CD1c-positive myeloid dendritic cell (primary cell): ENCODE data around the gene PRKN.

Source experiments
- DNase-seq: peaks from one replicate; pipeline ENCODE4 v3.0.0-alpha.2; 2016; ENCODE audit errors: extremely low spot score

Gene PRKN

GRCh38 chr6:161608771-161609170 lies 1118.8 kb downstream of the PRKN start:
- no peak for DNase-seq

GRCh38 chr6:161607696-161608297 lies 1119.8 kb downstream of the PRKN start:
- no peak for DNase-seq

- no peak for DNase-seq
Measured at GRCh38 chr6:161602359-161602758, 1125.2 kb downstream of the PRKN start.

- no peak for DNase-seq
Measured at GRCh38 chr6:161598896-161599295, 1128.7 kb downstream of the PRKN start.

DNA sequence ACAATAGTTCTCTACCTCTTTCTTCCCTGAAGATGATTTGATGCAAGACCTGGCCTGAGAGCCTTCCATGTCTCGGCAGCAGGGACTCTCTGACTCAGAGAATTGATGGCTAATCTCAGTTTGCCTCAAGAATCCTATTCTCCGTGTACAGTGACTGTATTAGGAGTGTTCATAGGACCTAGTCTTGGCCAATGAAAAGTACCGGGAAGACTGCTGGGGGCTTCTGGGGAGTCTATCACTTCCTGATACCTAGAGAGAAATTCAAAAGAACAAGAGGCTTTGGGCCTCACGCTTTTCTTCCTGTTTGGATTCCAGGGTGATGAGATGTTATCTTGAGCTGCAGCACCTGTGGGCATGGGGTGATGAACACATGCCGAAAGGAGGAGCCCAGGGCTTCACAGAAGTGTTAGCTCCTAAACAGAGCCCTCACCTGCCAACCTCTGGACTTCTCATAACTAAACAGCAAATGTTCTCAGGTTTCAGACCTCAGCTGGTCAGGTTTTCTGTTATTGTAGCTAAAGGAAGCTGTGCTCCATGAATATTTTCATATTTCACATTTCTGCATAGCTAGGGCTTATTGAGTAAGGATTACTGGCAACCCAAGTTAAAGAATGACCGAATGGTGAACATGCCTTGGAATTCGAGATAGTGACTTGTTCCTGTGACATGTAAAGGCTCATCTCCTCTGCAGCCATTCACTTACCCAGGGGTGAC lies 1130.6 kb downstream of the PRKN start:
- DNase-seq = no peak

GRCh38 chr6:161594412-161594811 lies 1133.2 kb downstream of the PRKN start:
- no peak for DNase-seq

DNA sequence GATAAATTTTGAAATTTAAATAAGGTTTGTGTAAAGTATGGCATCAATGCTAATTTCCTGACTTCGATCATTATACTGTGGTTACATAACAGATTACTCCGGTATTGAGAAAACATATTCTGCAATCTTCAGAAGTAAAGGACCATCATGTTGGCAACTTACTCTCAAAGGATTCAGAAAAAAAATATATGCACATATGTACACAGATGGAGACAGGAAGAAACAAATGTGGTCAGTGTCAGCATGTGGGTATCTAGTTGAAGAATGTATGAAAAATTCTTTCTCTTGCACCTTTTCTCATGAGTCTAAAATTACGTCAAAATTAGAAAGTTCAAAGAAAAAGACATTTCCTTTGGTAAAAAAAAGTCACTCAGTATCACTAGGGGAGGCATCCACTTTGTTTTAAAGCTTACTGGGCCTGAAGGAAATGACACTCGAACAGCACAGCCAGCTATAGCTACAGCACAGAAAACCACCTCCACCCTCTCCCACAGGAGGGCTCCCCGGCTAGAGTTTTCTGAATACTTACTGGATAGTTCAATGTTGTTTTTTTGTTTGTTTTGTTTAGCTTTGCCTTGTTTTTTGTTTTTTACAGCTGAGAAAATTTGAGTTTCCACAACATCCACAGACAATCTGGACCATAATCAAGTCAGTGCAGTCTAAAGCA lies 1136.5 kb downstream of the PRKN start:
- no peak for DNase-seq

DNA sequence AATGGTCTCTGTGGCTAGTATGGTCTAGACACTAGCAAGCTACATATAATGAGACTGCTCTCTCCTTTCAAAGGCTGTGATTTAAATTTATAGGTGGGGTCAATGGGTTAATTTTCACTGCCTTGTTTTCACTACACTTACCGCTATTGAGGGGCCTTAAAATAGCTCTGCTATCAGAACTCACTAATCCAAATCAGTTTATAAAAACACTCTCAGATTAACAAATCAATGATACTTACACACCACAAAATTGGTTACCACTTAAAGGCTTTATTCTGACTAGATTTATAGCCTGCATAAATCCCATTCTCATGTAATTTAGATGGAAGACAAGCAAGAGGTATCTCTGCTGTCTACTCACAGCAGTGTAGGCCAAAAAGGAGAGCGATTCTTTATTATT lies 1140.7 kb downstream of the PRKN start:
- DNase-seq = no peak

GRCh38 chr6:161584621-161585340 lies 1142.8 kb downstream of the PRKN start:
- DNase-seq = no peak

DNA sequence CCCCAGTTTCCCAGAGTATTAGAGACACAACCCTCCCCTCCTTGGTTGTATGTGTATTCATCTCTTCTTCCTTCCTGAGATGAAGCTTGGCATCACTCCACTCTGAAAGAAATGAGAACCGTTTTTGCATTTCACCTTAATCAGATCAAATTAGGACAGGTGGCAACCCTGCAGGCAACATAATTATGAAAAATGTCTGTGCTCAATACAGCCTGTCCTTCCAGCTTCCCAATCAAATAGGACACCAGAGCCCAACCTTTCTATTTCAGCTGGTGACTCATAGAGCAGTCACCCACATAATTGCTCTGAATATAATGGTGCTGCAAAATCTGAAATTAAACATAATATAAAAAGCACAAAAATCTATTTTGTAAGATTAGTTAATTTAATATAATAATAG lies 1143.5 kb downstream of the PRKN start:
- no peak for DNase-seq

DNA sequence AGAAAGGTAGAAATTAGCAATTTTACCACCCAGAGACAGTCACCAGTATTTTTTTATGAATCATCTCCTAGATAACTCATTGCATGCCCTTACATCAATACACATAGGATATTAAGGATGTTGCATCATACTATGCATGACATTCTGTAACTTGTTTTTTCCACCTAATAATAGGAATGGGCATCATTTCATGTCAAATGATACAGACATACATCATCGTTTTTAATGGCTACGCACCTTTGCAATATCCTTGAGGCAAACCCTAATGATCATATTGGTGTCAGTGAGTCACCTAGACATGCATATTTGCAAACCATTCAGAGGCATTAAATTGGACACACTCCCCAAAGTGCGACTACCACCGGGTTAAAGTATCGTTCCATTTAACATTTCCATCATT lies 1144.0 kb downstream of the PRKN start:
- DNase-seq = no peak

DNA sequence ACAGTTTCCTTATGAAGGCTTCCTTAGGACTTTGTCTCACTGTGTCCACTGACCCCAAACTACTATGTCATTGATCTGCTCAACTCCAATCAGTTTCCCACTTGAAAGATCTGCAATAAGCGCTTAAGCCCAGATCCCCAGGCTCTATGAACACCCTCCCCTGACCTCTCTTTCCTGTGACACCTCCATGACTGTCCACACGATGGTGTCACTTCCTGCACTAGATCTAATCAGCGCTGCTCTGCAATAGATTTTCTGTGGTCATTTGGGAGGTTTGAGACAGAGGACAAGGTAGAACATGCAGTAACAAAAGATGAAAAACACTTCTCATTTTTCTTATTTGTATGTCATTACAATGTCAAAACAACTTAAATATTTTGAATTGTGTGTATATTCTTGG lies 1149.1 kb downstream of the PRKN start:
- DNase-seq = no peak

GRCh38 chr6:161575523-161576254 lies 1151.9 kb downstream of the PRKN start:
- DNase-seq = no peak

- no peak for DNase-seq
Measured at GRCh38 chr6:161568885-161569456, 1158.6 kb downstream of the PRKN start.

GRCh38 chr6:161564952-161565351 lies 1162.6 kb downstream of the PRKN start:
- DNase-seq = no peak

GRCh38 chr6:161561908-161562307 lies 1165.7 kb downstream of the PRKN start:
- DNase-seq = no peak

- no peak for DNase-seq
Measured at GRCh38 chr6:161557333-161558107, 1170.0 kb downstream of the PRKN start.

GRCh38 chr6:161554883-161555282 lies 1172.7 kb downstream of the PRKN start:
- DNase-seq = no peak

DNA sequence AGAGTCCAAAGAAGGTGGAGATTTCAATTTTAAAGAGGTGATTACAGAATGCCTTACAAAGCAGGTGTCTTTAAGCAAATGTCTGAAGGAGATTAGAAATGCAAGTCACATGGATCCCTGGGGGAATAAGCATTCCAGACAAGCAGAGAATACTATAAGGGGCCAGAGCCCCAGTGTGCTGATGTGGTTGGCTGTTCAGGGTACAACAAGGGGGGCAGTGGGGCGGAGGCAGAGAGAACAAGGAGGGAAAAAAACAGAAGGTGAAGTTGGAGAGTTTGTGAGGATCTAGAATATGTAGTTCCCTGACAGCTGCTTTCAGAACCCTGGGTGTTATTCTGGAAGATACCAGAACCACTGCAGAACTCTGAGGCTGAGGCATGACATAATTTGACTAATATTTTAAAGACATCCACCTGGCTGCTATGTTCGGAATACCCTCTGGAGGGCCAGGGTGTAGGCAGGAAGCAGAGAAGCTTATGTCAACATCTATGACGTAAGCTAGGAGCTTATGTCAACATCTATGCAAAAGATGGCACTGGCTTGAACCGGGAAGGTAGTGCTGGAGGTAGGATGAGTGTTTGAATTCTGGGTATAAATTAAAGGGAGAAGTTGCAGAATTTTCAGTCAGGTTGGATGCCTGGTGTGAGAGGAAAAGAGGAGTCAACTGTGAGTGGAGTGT lies 1177.5 kb downstream of the PRKN start:
- DNase-seq = no peak

DNA sequence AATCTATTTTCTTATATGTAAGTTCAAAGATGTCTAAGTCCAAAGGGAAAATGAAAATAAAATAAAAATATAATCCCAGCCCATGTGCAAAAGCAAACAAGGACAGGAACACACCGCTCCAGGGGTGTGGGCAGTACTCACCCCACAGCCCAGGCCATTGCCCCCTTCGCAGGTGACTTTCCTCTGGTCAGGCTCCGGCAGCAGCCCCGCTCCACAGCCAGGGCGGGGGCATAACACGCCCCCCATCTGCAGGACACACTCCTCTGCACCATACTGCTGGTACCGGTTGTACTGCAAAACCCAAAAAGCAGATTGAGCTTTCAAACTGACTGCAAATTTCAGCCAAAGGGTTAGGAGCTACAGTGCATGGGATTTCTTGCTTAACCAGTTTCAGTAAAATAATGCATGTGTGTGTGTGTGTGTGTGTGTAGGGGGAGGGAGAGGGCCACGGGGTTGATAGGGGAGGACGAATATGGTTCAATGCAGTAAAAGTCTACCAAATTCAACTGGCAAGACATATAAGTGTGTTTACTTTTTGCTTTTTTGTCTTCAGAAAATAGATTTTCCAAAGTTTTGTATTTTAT lies 1178.8 kb downstream of the PRKN start:
- DNase-seq = no peak
